ENCODE results near the gene TMEM247.
"Not testable (repeated sequence)": the region's sequence is repeated elsewhere in the genome, so short reads cannot be mapped to it uniquely, and the experiment has no call there.

TMEM247 gene

DNA sequence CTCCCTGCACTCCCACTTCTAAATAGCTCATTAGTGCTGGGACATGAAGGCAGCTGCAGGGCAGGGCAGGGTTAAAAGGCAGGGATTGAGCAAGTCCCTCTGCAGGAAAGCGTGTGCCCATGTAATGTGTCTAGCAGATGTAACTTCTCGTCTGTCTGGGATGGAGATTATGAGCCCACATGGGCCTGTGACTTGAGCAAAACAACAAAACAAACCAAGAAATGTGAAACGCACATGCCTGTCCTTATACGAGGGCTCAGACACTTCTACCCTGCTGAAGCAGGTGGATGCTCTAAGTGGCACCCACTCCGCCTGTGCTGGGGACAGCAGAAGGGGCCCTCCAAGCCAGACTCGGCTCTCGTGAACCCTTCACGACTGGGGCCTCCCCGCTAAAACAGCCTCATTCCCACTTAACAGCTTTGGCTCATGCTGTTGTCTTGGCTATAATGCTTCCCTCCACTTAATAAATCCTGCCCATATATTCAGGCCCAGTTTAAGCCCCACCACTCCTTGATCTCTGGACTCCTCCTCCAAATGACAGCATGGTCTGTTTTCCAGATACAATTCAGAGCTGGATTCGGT, 40.9 kb downstream of the TMEM247 start:
- peaks cover 5% of the 10 kb centered on the region; the same call in 1 of the 2 replicates for H3K9me3 ChIP-seq (ENCODE audit: control insufficient read depth, insufficient read depth, low read length)
- no peaks in the 10 kb centered on the region for H3K4me1 ChIP-seq (ENCODE audit: control insufficient read depth, low read length)
- no peak overlapping the region for H3K4me2 ChIP-seq (ENCODE audit: low read length)
- H3K79me2 ChIP-seq (ENCODE audit: control insufficient read depth, low read length) = no peaks in the 10 kb centered on the region
- H3F3A ChIP-seq (ENCODE audit: control insufficient read depth, insufficient read depth) = no peaks in the 10 kb centered on the region
- no peaks in the 10 kb centered on the region for H4K20me1 ChIP-seq (ENCODE audit: control insufficient read depth, insufficient read depth, low read depth, low read length)
- H3K4me3 ChIP-seq (ENCODE audit: low read length) = no peak overlapping the region
- no peaks in the 10 kb centered on the region for H3K27me3 ChIP-seq (ENCODE audit: control insufficient read depth, low read length)
- TF ChIP-seq EZH2phosphoT487 (IDR thresholded peaks at IDR 0.05; ENCODE audit: borderline replicate concordance, low read length) = no peak
- TF ChIP-seq CTCF (IDR thresholded peaks at IDR 0.05; ENCODE audit: low read depth, low read length, poor library complexity, severe bottlenecking) = no peak
- no peaks in the 10 kb centered on the region for H3K36me3 ChIP-seq (ENCODE audit: control insufficient read depth, low read length)
- H3K27ac ChIP-seq (ENCODE audit: low read depth, low read length) = no peak overlapping the region
- no peaks in the 10 kb centered on the region for H3K9me2 ChIP-seq (replicated peaks; ENCODE audit: control insufficient read depth, low read length)

GRCh38 chr2:46521215-46521683, 41.9 kb downstream of the TMEM247 start:
- Histone ChIP-seq H3K27ac (ENCODE audit: low read depth, low read length) (no peak overlapping the region), H3K27me3 (ENCODE audit: control insufficient read depth, low read length) (no peaks in the 10 kb centered on the region), H3K36me3 (ENCODE audit: control insufficient read depth, low read length) (no peaks in the 10 kb centered on the region), H3K9me3 (ENCODE audit: control insufficient read depth, insufficient read depth, low read length) (peaks cover under 1% of the 10 kb centered on the region; the same call in 1 of the 2 replicates), H3K4me3 (ENCODE audit: low read length) (no peak overlapping the region), H3K9me2 (replicated peaks; ENCODE audit: control insufficient read depth, low read length) (no peaks in the 10 kb centered on the region), H3K4me1 (ENCODE audit: control insufficient read depth, low read length) (no peaks in the 10 kb centered on the region), H4K20me1 (ENCODE audit: control insufficient read depth, insufficient read depth, low read depth, low read length) (no peaks in the 10 kb centered on the region), H3F3A (ENCODE audit: control insufficient read depth, insufficient read depth) (no peaks in the 10 kb centered on the region), H3K4me2 (ENCODE audit: low read length) (no peak overlapping the region), H3K79me2 (ENCODE audit: control insufficient read depth, low read length) (no peaks in the 10 kb centered on the region)
- TF ChIP-seq EZH2phosphoT487 (IDR thresholded peaks at IDR 0.05; ENCODE audit: borderline replicate concordance, low read length) (no peak), CTCF (IDR thresholded peaks at IDR 0.05; ENCODE audit: low read depth, low read length, poor library complexity, severe bottlenecking) (no peak)

DNA sequence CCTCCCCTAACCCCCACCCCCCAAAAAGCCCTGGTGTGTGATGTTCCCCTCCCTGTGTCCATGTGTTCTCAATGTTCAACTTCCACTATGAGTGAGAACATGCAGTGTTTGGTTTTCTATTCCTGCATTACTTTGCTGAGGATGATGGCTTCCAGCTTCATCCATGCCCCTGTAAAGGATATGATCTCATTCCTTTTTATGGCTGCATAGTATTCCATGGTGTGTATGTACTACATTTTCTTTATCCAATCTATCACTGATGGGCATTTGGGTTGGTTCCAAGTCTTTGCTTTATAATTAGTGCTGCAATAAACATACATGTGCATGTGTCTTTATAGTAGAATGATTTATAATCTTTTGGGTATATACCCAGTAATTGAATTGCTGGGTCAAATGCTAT, 43.0 kb downstream of the TMEM247 start:
- not testable (repeated sequence) for H3K79me2 ChIP-seq (ENCODE audit: control insufficient read depth, low read length); H3K36me3 ChIP-seq (ENCODE audit: control insufficient read depth, low read length); H3K4me1 ChIP-seq (ENCODE audit: control insufficient read depth, low read length); H3F3A ChIP-seq (ENCODE audit: control insufficient read depth, insufficient read depth); H4K20me1 ChIP-seq (ENCODE audit: control insufficient read depth, insufficient read depth, low read depth, low read length); H3K9me3 ChIP-seq (ENCODE audit: control insufficient read depth, insufficient read depth, low read length); H3K4me2 ChIP-seq (ENCODE audit: low read length); H3K9me2 ChIP-seq (replicated peaks; ENCODE audit: control insufficient read depth, low read length); H3K27me3 ChIP-seq (ENCODE audit: control insufficient read depth, low read length); H3K4me3 ChIP-seq (ENCODE audit: low read length); H3K27ac ChIP-seq (ENCODE audit: low read depth, low read length)

GRCh38 chr2:46525522-46526155, 46.3 kb downstream of the TMEM247 start:
- no peak overlapping the region for H3K27ac ChIP-seq (ENCODE audit: low read depth, low read length)
- no peaks in the 10 kb centered on the region for H3K27me3 ChIP-seq (ENCODE audit: control insufficient read depth, low read length)
- H3K9me2 ChIP-seq (replicated peaks; ENCODE audit: control insufficient read depth, low read length) = no peaks in the 10 kb centered on the region
- H3K4me2 ChIP-seq (ENCODE audit: low read length) = no peak overlapping the region
- H3K4me3 ChIP-seq (ENCODE audit: low read length) = no peak overlapping the region
- H4K20me1 ChIP-seq (ENCODE audit: control insufficient read depth, insufficient read depth, low read depth, low read length) = no peaks in the 10 kb centered on the region
- H3K79me2 ChIP-seq (ENCODE audit: control insufficient read depth, low read length) = no peaks in the 10 kb centered on the region
- no peaks in the 10 kb centered on the region for H3K36me3 ChIP-seq (ENCODE audit: control insufficient read depth, low read length)
- no peaks in the 10 kb centered on the region for H3F3A ChIP-seq (ENCODE audit: control insufficient read depth, insufficient read depth)
- H3K9me3 ChIP-seq (ENCODE audit: control insufficient read depth, insufficient read depth, low read length) = peaks cover 1% of the 10 kb centered on the region
- TF ChIP-seq EZH2phosphoT487 (IDR thresholded peaks at IDR 0.05; ENCODE audit: borderline replicate concordance, low read length) (no peak), CTCF (IDR thresholded peaks at IDR 0.05; ENCODE audit: low read depth, low read length, poor library complexity, severe bottlenecking) (no peak)
- H3K4me1 ChIP-seq (ENCODE audit: control insufficient read depth, low read length) = no peaks in the 10 kb centered on the region

All from DOHH2 (cell line).